Naive B cell (primary cell): Measurements from ENCODE around the gene UGT1A3. TPM values are rescaled to one million over a fixed set of nuclear protein-coding genes. Genes with fewer than 3 reads are reported as not detected.

Experiments
- ATAC-seq, 2 donors: fragments of 150-1000 bp; cut with Tn5 transposase; 2 replicates each; pipeline ENCODE4 v1.10.0; 2021; ENCODE audit warnings: low read depth in 2 of 2, mild to moderate bottlenecking in 2 of 2, moderate library complexity in 2 of 2
- DNase-seq: peaks from one replicate; pipeline ENCODE4 v3.0.0; 2022
- H3K27ac Mint-ChIP-seq, 6 donors: one replicate each; pipeline ENCODE4 v1.8.0; 2020 to 2022; ENCODE audit warnings: mild to moderate bottlenecking in 6 of 6, mixed read lengths in 6 of 6, moderate library complexity in 5 of 6, inconsistent platforms in 2 of 6
- H3K27me3 Mint-ChIP-seq, 3 donors: one replicate each; pipeline ENCODE4 v1.8.0; 2021 to 2022; ENCODE audit warnings: mixed read lengths in 3 of 3, mild to moderate bottlenecking in 1 of 3
- H3K36me3 Mint-ChIP-seq, 2 donors: one replicate each; pipeline ENCODE4 v1.8.0; 2020 to 2022; ENCODE audit warnings: mixed read lengths in 2 of 2, inconsistent platforms in 1 of 2, mild to moderate bottlenecking in 1 of 2
- H3K4me1 Mint-ChIP-seq, 3 donors: one replicate each; pipeline ENCODE4 v1.8.0; 2020 to 2022; ENCODE audit warnings: mixed read lengths in 3 of 3, inconsistent platforms in 1 of 3, mild to moderate bottlenecking in 1 of 3, moderate library complexity in 1 of 3
- H3K4me3 Mint-ChIP-seq, 8 donors: one replicate each; pipeline ENCODE4 v1.8.0; 2020 to 2022; ENCODE audit warnings: mild to moderate bottlenecking in 8 of 8, mixed read lengths in 8 of 8, moderate library complexity in 8 of 8, inconsistent platforms in 2 of 8
- H3K9me3 Mint-ChIP-seq, 7 donors: one replicate each; pipeline ENCODE4 v1.8.0; 2020 to 2022; ENCODE audit warnings: mixed read lengths in 7 of 7, mild to moderate bottlenecking in 5 of 7, inconsistent platforms in 2 of 7, moderate library complexity in 1 of 7
- polyA plus RNA-seq, 6 donors: library from polyadenylated mRNA; unstranded; fragments of 300-500 nt; fragmentation: Illumina TruSeq; gene quantifications; one replicate each; pipeline ENCODE4 v1.2.3, GENCODE V29; 2021; ENCODE audit warnings: low read depth in 6 of 6

The UGT1A3 gene
- polyA plus RNA-seq, 6 donors from 2014 or later: not detected

- Mint-ChIP-seq H3K9me3 (peaks cover 0 to 1% (median 0%) of the 10 kb centered on the region in 7 donors), H3K36me3 (no peaks in the 10 kb centered on the region), H3K27ac (peak overlapping the region in 2 of 6 donors; percentile 56 to 91), H3K4me3 (no peak overlapping the region), H3K27me3 (peaks cover 4 to 21% (median 20%) of the 10 kb centered on the region in 3 donors), H3K4me1 (peaks cover 0 to 4% (median 0%) of the 10 kb centered on the region in 3 donors)
- ATAC-seq: no peak
- DNase-seq: no peak
Observed at GRCh38 chr2:233798335-233799086, 69.7 kb downstream of the UGT1A3 start.

GRCh38 chr2:233799087-233799665 is 70.3 kb downstream of the UGT1A3 start:
- H3K27me3 Mint-ChIP-seq: peaks cover 4 to 25% (median 24%) of the 10 kb centered on the region in 3 donors
- peaks cover 0 to 4% (median 0%) of the 10 kb centered on the region in 3 donors for H3K4me1 Mint-ChIP-seq
- no peak overlapping the region for H3K4me3 Mint-ChIP-seq
- H3K9me3 Mint-ChIP-seq: peaks cover 0 to 1% (median 0%) of the 10 kb centered on the region in 7 donors
- no peaks in the 10 kb centered on the region for H3K36me3 Mint-ChIP-seq
- ATAC-seq (no peak), DNase-seq (no peak)
- no peak overlapping the region for H3K27ac Mint-ChIP-seq

GRCh38 chr2:233799716-233800115 is 70.9 kb downstream of the UGT1A3 start:
- Mint-ChIP-seq H3K27ac (no peak overlapping the region), H3K4me3 (no peak overlapping the region), H3K27me3 (peaks cover 4 to 31% (median 29%) of the 10 kb centered on the region in 3 donors), H3K9me3 (peaks cover 0 to 1% (median 0%) of the 10 kb centered on the region in 7 donors), H3K36me3 (no peaks in the 10 kb centered on the region), H3K4me1 (peaks cover 0 to 4% (median 0%) of the 10 kb centered on the region in 3 donors)
- DNase-seq: no peak
- ATAC-seq: no peak

- Mint-ChIP-seq H3K27ac (peak overlapping the region in 1 of 6 donors; percentile 36), H3K4me1 (peaks cover 0 to 4% (median 0%) of the 10 kb centered on the region in 3 donors), H3K4me3 (no peak overlapping the region), H3K27me3 (peaks cover 4 to 36% (median 32%) of the 10 kb centered on the region in 3 donors), H3K36me3 (no peaks in the 10 kb centered on the region), H3K9me3 (peaks cover 0 to 1% (median 0%) of the 10 kb centered on the region in 7 donors)
- DNase-seq (no peak), ATAC-seq (no peak)
Observed at GRCh38 chr2:233800208-233800607, 71.4 kb downstream of the UGT1A3 start.

- H3K4me3 Mint-ChIP-seq: no peak overlapping the region
- no peak for DNase-seq
- peaks cover 4 to 36% (median 32%) of the 10 kb centered on the region in 3 donors for H3K27me3 Mint-ChIP-seq
- H3K4me1 Mint-ChIP-seq: peaks cover 0 to 4% (median 0%) of the 10 kb centered on the region in 3 donors
- ATAC-seq: no peak
- no peaks in the 10 kb centered on the region for H3K36me3 Mint-ChIP-seq
- no peaks in the 10 kb centered on the region for H3K9me3 Mint-ChIP-seq
- no peak overlapping the region for H3K27ac Mint-ChIP-seq
Observed at GRCh38 chr2:233801357-233802131, 72.7 kb downstream of the UGT1A3 start.

- no peaks in the 10 kb centered on the region for H3K9me3 Mint-ChIP-seq
- peaks cover 4 to 36% (median 32%) of the 10 kb centered on the region in 3 donors for H3K27me3 Mint-ChIP-seq
- DNase-seq (no peak), ATAC-seq (no peak)
- no peak overlapping the region for H3K4me3 Mint-ChIP-seq
- H3K36me3 Mint-ChIP-seq: no peaks in the 10 kb centered on the region
- H3K4me1 Mint-ChIP-seq: peaks cover 0 to 4% (median 0%) of the 10 kb centered on the region in 3 donors
- H3K27ac Mint-ChIP-seq: no peak overlapping the region
Observed at GRCh38 chr2:233802132-233802815, 73.4 kb downstream of the UGT1A3 start.

GRCh38 chr2:233803292-233803911 is 74.6 kb downstream of the UGT1A3 start:
- no peak for ATAC-seq
- Mint-ChIP-seq H3K4me3 (no peak overlapping the region), H3K27me3 (peaks cover 4 to 33% (median 27%) of the 10 kb centered on the region in 3 donors), H3K9me3 (no peaks in the 10 kb centered on the region), H3K4me1 (peaks cover 0 to 4% (median 0%) of the 10 kb centered on the region in 3 donors), H3K36me3 (no peaks in the 10 kb centered on the region), H3K27ac (no peak overlapping the region)
- no peak for DNase-seq

GRCh38 chr2:233803994-233804393 is 75.2 kb downstream of the UGT1A3 start:
- H3K4me3 Mint-ChIP-seq: no peak overlapping the region
- peaks cover 4 to 35% (median 26%) of the 10 kb centered on the region in 3 donors for H3K27me3 Mint-ChIP-seq
- peaks cover 0 to 4% (median 0%) of the 10 kb centered on the region in 3 donors for H3K4me1 Mint-ChIP-seq
- no peak for ATAC-seq
- DNase-seq: no peak
- no peaks in the 10 kb centered on the region for H3K9me3 Mint-ChIP-seq
- H3K27ac Mint-ChIP-seq: no peak overlapping the region
- H3K36me3 Mint-ChIP-seq: no peaks in the 10 kb centered on the region

- Mint-ChIP-seq H3K27ac (no peak overlapping the region), H3K9me3 (no peaks in the 10 kb centered on the region), H3K36me3 (no peaks in the 10 kb centered on the region), H3K4me1 (no peaks in the 10 kb centered on the region), H3K27me3 (peaks cover 8 to 43% (median 41%) of the 10 kb centered on the region in 3 donors), H3K4me3 (no peak overlapping the region)
- ATAC-seq (no peak), DNase-seq (no peak)
Observed at GRCh38 chr2:233807215-233807865, 78.5 kb downstream of the UGT1A3 start.

GRCh38 chr2:233807966-233808935 is 79.4 kb downstream of the UGT1A3 start:
- DNase-seq: no peak
- no peak for ATAC-seq
- H3K27ac Mint-ChIP-seq: no peak overlapping the region
- peaks cover 6 to 35% (median 33%) of the 10 kb centered on the region in 3 donors for H3K27me3 Mint-ChIP-seq
- no peaks in the 10 kb centered on the region for H3K9me3 Mint-ChIP-seq
- no peak overlapping the region for H3K4me3 Mint-ChIP-seq
- H3K36me3 Mint-ChIP-seq: no peaks in the 10 kb centered on the region
- no peaks in the 10 kb centered on the region for H3K4me1 Mint-ChIP-seq

GRCh38 chr2:233810385-233810784 is 81.5 kb downstream of the UGT1A3 start:
- Mint-ChIP-seq H3K27me3 (peaks cover 6 to 18% (median 13%) of the 10 kb centered on the region in 3 donors), H3K36me3 (no peaks in the 10 kb centered on the region), H3K4me1 (no peaks in the 10 kb centered on the region), H3K27ac (no peak overlapping the region), H3K9me3 (no peaks in the 10 kb centered on the region), H3K4me3 (no peak overlapping the region)
- DNase-seq (no peak), ATAC-seq (no peak)
